Endothelial cell of umbilical vein (primary cell): ENCODE results near the gene COQ2. TPM values are rescaled to one million over a fixed set of nuclear protein-coding genes. Genes with fewer than 3 reads are reported as not detected.

ENCODE experiments used
- BruUV-seq: library from RNA; stranded (reverse); fragments of 400-500 nt; replicated peaks from 2 replicates; lab custom pipeline; 2021; lab: Mats Ljungman, UMichigan
- CTCF ChIA-PET: fragments of 300-600, 350-600 bp; sonication (Branson Sonifier 250); formaldehyde crosslinking; loops from one replicate; lab custom pipeline; 2021; ENCODE audit warnings: antibody characterized with exemption, inconsistent platforms; lab: Charles Lee
- POLR2A ChIA-PET: fragments of 300-600, 350-600 bp; sonication (Branson Sonifier 250); formaldehyde crosslinking; loops from one replicate; lab custom pipeline; 2021; ENCODE audit warnings: antibody characterized with exemption, inconsistent platforms; lab: Charles Lee
- DNase-seq: peaks from one replicate; pipeline ENCODE4 v3.0.0-alpha.2; 2011; ENCODE audit warnings: low read depth, low spot score
- FAIRE-seq: peaks from 2 replicates; lab custom pipeline; 2011; peaks lifted over from hg19 to GRCh38; lab: Jason Lieb, UNC
- H2AFZ ChIP-seq: 2 replicates; pipeline ENCODE4 v1.6.0; 2012; ENCODE audit warnings: low read depth, low read length, control low read depth, inconsistent platforms
- H3K27ac ChIP-seq: 2 replicates; pipeline ENCODE4 v1.5.1; 2011; ENCODE audit warnings: low read depth, mild to moderate bottlenecking, control low read depth, low read length, moderate library complexity; ENCODE audit not compliant: insufficient read depth
- H3K27me3 ChIP-seq, 2 experiments: 2 replicates each; pipeline versions ENCODE4 v1.6.0 to v1.6.1; 2011; ENCODE audit warnings: low read length in 2 of 2, mixed read lengths in 1 of 2; ENCODE audit not compliant: control insufficient read depth in 2 of 2, insufficient read depth in 2 of 2
- H3K36me3 ChIP-seq, 2 experiments: 2 replicates in 1 of 2; 3 replicates in 1 of 2; pipeline ENCODE4 v1.5.1; 2011; ENCODE audit warnings: low read length in 2 of 2, mild to moderate bottlenecking in 1 of 2, moderate library complexity in 1 of 2; ENCODE audit not compliant: control insufficient read depth in 2 of 2, insufficient read depth in 2 of 2; ENCODE audit errors: extremely low read depth in 1 of 2
- H3K4me1 ChIP-seq: 3 replicates; pipeline ENCODE4 v1.5.1; 2011; ENCODE audit warnings: mild to moderate bottlenecking, low read length; ENCODE audit not compliant: control insufficient read depth, insufficient read depth; ENCODE audit errors: extremely low read depth
- H3K4me2 ChIP-seq: 2 replicates; pipeline ENCODE4 v1.6.1; 2011; ENCODE audit warnings: low read length, control low read depth, mixed read lengths; ENCODE audit not compliant: insufficient read depth
- H3K4me3 ChIP-seq, 3 experiments: fragments of 200-600 bp in 1 of 3; sonication (generic), shearing (Covaris generic) in 1 of 3; replicated peaks in 1 of 3; 2 replicates each; pipeline ENCODE4 v1.5.1; 2011 to 2016; ENCODE audit warnings: control low read depth in 3 of 3, low read length in 3 of 3, mild to moderate bottlenecking in 2 of 3, inconsistent platforms in 1 of 3, low read depth in 1 of 3, moderate library complexity in 1 of 3; ENCODE audit not compliant: insufficient read depth in 1 of 3
- H3K79me2 ChIP-seq: 2 replicates; pipeline ENCODE4 v1.6.0; 2012; ENCODE audit warnings: low read length, inconsistent platforms; ENCODE audit not compliant: control insufficient read depth, insufficient read depth
- H3K9ac ChIP-seq: replicated peaks from 2 replicates; pipeline ENCODE3; 2011; ENCODE audit warnings: low read length, control low read depth; ENCODE audit not compliant: insufficient read depth; ENCODE audit errors: extremely low read depth
- H3K9me1 ChIP-seq: replicated peaks from 3 replicates; pipeline ENCODE4 v1.6.0; 2011; ENCODE audit warnings: mild to moderate bottlenecking, low read length; ENCODE audit not compliant: control insufficient read depth, insufficient read depth; ENCODE audit errors: extremely low read depth
- H3K9me3 ChIP-seq: replicated peaks from 2 replicates; pipeline ENCODE4 v1.5.1; 2012; ENCODE audit warnings: low read length, inconsistent platforms; ENCODE audit not compliant: control insufficient read depth, insufficient read depth
- H4K20me1 ChIP-seq: replicated peaks from 2 replicates; pipeline ENCODE3; 2011; ENCODE audit warnings: mild to moderate bottlenecking, low read length; ENCODE audit not compliant: control insufficient read depth, insufficient read depth; ENCODE audit errors: extremely low read depth
- EZH2 ChIP-seq: IDR thresholded peaks from 2 replicates; pipeline ENCODE4 v1.6.1; 2012; ENCODE audit warnings: borderline replicate concordance, low read depth, mild to moderate bottlenecking, moderate library complexity, low read length, inconsistent platforms; ENCODE audit not compliant: severe bottlenecking
- FOS ChIP-seq: IDR thresholded peaks from 2 replicates; pipeline ENCODE4 v1.6.1; 2011; ENCODE audit warnings: mild to moderate bottlenecking, low read length, moderate library complexity, borderline replicate concordance; ENCODE audit not compliant: insufficient read depth
- GATA2 ChIP-seq: IDR thresholded peaks from 2 replicates; pipeline ENCODE4 v1.7.0; 2011; ENCODE audit warnings: low read depth, mild to moderate bottlenecking, moderate library complexity, mixed read lengths, low read length; ENCODE audit not compliant: insufficient read length, insufficient read depth
- JUN ChIP-seq: IDR thresholded peaks from 2 replicates; pipeline ENCODE4 v1.6.1; 2011; ENCODE audit warnings: borderline replicate concordance, low read depth; ENCODE audit not compliant: insufficient read length, insufficient read depth
- MYC ChIP-seq: IDR thresholded peaks from one replicate; pipeline ENCODE4 v1.6.1; 2011; ENCODE audit warnings: mild to moderate bottlenecking, low read depth, low read length
- POLR2A ChIP-seq: IDR thresholded peaks from 2 replicates; pipeline ENCODE4 v1.6.1; 2012; ENCODE audit warnings: low read depth, mild to moderate bottlenecking, control low read depth, low read length
- POLR2AphosphoS5 ChIP-seq: IDR thresholded peaks from 2 replicates; pipeline ENCODE4 v1.6.1; 2012; ENCODE audit warnings: low read depth, mild to moderate bottlenecking, control low read depth, low read length, moderate library complexity; ENCODE audit not compliant: insufficient read depth
- dilution Hi-C: fragments of 300-500 bp; cut with MboI; formaldehyde crosslinking; loops from one replicate; pipeline ENCODE4 v1.15.0; 2019; ENCODE audit warnings: low sequenced_read_pairs; ENCODE audit not compliant: extremely low pct_ligation_motif_present
- intact Hi-C: fragments of 100-400 bp; cut with micrococcal nuclease; formaldehyde crosslinking; loops from one replicate; pipeline ENCODE4 v1.10.0; 2022
- polyA plus RNA-seq, 4 experiments: library from polyadenylated mRNA; depleted of rRNA in 3 of 4; stranded (reverse) in 3 of 4; unstranded in 1 of 4; fragments of >200 nt; gene quantifications; 2 replicates each; pipeline versions ENCODE4 v1.2.1 to v1.2.3, GENCODE V29; 2011 to 2012; ENCODE audit warnings: missing spikeins in 1 of 4
- total RNA-seq: library from RNA; stranded (reverse); gene quantifications from 2 replicates; pipeline ENCODE4 v1.2.3, GENCODE V29; 2021
- TF ChIP-seq, protein P1 (sequence below), 2 donors: IDR thresholded peaks; 1 replicate in 1 of 2; 2 replicates in 1 of 2; pipeline ENCODE4 v1.5.1; 2011; ENCODE audit warnings: low read length in 2 of 2, mild to moderate bottlenecking in 2 of 2, moderate library complexity in 2 of 2, control low read depth in 1 of 2, inconsistent platforms in 1 of 2, low read depth in 1 of 2; ENCODE audit not compliant: insufficient read depth in 1 of 2; ENCODE audit errors: extremely low read depth in 1 of 2
- TF ChIP-seq, protein P2 (sequence below): IDR thresholded peaks from 2 replicates; pipeline ENCODE4 v1.6.1; 2011; ENCODE audit not compliant: insufficient read depth, insufficient read length

Gene COQ2
- total and polyA plus RNA-seq, 2 donors (not counting 3 experiments of a cell fraction or from before 2014, with no cell fraction given), result 25.5 to 28.0 TPM

DNA sequence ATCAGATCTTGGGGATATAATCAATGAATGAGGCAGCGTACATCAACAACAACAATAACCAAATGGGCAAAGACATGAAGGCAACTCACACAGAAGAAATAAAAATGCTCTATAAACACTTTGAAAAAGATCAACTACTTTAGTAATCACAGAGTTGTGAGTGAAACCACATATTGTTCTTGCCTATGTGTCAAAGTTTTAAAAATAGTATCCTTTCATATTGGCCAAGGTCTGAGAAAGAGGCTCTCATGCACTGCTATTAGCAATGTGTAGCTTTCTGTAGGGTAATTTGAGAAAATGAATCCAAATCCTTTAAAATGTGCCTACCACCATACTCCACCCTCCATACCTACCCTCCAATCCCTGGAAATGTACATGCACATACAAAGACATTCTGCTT, 25.0 kb downstream of the COQ2 start:
- BruUV-seq, result no TSS peak
- DNase-seq (no peak), FAIRE-seq (no peak)
- H2AFZ ChIP-seq, result no peak overlapping the region
- no peaks in the 10 kb centered on the region for H3K9me1 ChIP-seq
- H3K27ac ChIP-seq, result no peak overlapping the region
- H3K9me3 ChIP-seq, result no peaks in the 10 kb centered on the region
- no peak for TF ChIP-seq POLR2A
- TF ChIP-seq FOS, result no peak
- no peak for TF ChIP-seq JUN
- TF ChIP-seq EZH2, result no peak
- no peak for TF ChIP-seq GATA2
- TF ChIP-seq POLR2AphosphoS5, result no peak
- TF ChIP-seq MYC, result no peak
- TF ChIP-seq, protein P1, sequence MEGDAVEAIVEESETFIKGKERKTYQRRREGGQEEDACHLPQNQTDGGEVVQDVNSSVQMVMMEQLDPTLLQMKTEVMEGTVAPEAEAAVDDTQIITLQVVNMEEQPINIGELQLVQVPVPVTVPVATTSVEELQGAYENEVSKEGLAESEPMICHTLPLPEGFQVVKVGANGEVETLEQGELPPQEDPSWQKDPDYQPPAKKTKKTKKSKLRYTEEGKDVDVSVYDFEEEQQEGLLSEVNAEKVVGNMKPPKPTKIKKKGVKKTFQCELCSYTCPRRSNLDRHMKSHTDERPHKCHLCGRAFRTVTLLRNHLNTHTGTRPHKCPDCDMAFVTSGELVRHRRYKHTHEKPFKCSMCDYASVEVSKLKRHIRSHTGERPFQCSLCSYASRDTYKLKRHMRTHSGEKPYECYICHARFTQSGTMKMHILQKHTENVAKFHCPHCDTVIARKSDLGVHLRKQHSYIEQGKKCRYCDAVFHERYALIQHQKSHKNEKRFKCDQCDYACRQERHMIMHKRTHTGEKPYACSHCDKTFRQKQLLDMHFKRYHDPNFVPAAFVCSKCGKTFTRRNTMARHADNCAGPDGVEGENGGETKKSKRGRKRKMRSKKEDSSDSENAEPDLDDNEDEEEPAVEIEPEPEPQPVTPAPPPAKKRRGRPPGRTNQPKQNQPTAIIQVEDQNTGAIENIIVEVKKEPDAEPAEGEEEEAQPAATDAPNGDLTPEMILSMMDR (IDR thresholded peaks at IDR 0.05; ENCODE audit: extremely low read depth in 1 of 2, insufficient read depth in 1 of 2, low read depth in 1 of 2, low read length in 2 of 2), result no peak
- TF ChIP-seq, protein P2, sequence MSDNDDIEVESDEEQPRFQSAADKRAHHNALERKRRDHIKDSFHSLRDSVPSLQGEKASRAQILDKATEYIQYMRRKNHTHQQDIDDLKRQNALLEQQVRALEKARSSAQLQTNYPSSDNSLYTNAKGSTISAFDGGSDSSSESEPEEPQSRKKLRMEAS, result no peak
- no peaks in the 10 kb centered on the region for H3K27me3 ChIP-seq
- H3K9ac ChIP-seq, result no peak overlapping the region
- H3K4me3 ChIP-seq, result no peak overlapping the region
- H4K20me1 ChIP-seq, result no peaks in the 10 kb centered on the region
- peaks cover 39% of the 10 kb centered on the region for H3K4me1 ChIP-seq
- no peaks in the 10 kb centered on the region for H3K36me3 ChIP-seq
- no peak overlapping the region for H3K4me2 ChIP-seq
- dilution Hi-C loops, result no loop called here
- H3K79me2 ChIP-seq, result no peaks in the 10 kb centered on the region
- intact Hi-C loops, result loop anchor here (10.0 kb wide), 1 partner anchor 465 kb away; the partner anchor contains the start of gene SCD5
- ChIA-PET CTCF (interaction anchor here (0.9 to 8.4 kb wide), 11 partner anchors 9 to 794 kb away, joined by 3 to 125 read pairs (median 8); partner anchors contain the start of gene COPS4), POLR2A (interaction anchor here (1.3 kb wide), 1 partner anchor 186 kb away, joined by 5 read pairs; no protein-coding TSS in a partner anchor)
